Renal cortex interstitium (tissue), 11 donors: ENCODE measurements around the gene CARD9. TPM values are rescaled to one million over a fixed set of nuclear protein-coding genes. Genes with fewer than 3 reads are reported as not detected.
"Not testable (repeated sequence)": the region's sequence is repeated elsewhere in the genome, so short reads cannot be mapped to it uniquely, and the experiment has no call there.

ENCODE experiments used
- DNase-seq, 11 donors: peaks; one replicate each; pipeline ENCODE4 v3.0.0-alpha.2; 2013; ENCODE audit warnings: low read depth in 9 of 11, low spot score in 4 of 11; ENCODE audit errors: extremely low read depth in 1 of 11
- polyA plus RNA-seq, 3 donors: library from polyadenylated mRNA; unstranded; fragments of 120-200 nt; gene quantifications; one replicate each; pipeline ENCODE4 v1.2.1, GENCODE V29; 2013; ENCODE audit not compliant: insufficient read length in 3 of 3

The CARD9 gene
- polyA plus RNA-seq, 3 donors = 1.3 to 3.2 (median 3.0) TPM

DNA sequence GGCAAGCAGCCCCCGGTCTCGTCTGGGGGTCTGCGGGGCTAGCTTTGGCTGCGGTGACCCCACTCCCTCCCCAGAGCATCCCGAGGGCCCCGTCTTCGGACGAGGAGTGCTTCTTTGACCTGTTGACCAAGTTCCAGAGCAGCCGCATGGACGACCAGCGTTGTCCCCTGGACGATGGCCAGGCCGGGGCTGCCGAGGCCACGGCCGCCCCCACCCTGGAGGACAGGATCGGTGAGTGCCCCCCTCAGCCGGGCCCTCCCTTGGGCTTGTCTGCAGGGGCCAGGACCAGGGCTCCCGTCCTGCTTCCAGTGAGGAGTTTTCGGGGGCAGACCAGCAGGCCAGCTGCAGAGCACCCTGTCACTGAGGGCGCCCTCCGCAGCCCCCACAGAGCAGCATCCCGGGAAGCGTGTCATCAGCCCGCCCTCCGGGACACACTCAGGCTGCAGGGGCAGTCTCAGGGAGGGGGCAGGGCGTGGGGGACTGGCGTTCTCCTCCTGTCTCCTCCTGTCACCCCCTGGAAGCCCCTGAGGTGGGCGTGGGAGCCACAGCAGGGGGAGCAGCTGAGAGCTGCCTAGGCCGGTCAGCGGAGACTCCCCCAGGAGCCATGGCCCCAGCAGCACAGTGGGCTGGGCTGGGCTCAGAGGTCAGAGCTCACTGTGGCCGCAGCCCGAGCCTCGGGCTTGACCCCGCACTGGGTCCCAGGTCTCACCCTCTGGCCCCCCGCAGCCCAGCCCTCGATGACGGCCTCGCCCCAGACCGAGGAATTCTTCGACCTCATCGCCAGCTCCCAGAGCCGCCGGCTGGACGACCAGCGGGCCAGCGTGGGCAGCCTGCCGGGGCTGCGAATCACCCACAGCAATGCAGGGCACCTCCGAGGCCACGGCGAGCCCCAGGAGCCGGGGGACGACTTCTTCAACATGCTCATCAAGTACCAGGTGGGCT lies 17.6 kb downstream of the CARD9 start:
- no peak for DNase-seq

- DNase-seq = no peak
Observed at GRCh38 chr9:136354592-136355085, 18.8 kb downstream of the CARD9 start.

GRCh38 chr9:136353757-136354488 lies 19.5 kb downstream of the CARD9 start:
- no peak for DNase-seq

- DNase-seq = no peak
Observed at GRCh38 chr9:136353088-136353487, 20.4 kb downstream of the CARD9 start.

DNA sequence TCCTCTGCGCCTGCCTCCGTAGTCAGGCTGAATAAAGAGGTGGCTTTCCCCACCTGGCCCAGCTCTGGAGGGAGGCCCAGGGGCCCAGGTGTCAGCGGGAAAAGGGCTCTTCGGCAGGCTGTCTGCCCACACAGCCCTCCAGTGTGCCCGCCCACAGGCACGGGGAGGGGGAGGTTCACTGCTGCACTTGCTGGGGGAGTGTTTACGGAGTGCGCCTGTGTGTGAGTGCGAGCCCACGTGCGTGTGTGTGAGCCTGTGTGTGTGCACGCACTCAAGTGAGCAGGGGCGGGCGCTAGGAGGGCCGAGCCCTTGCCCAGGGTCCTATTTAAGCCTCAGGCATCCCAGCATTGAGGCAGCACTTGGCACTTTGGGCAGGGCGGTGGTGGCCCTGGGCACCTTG lies 20.8 kb downstream of the CARD9 start:
- DNase-seq = peak in 2 of 11 donors; percentile 43 to 63

DNA sequence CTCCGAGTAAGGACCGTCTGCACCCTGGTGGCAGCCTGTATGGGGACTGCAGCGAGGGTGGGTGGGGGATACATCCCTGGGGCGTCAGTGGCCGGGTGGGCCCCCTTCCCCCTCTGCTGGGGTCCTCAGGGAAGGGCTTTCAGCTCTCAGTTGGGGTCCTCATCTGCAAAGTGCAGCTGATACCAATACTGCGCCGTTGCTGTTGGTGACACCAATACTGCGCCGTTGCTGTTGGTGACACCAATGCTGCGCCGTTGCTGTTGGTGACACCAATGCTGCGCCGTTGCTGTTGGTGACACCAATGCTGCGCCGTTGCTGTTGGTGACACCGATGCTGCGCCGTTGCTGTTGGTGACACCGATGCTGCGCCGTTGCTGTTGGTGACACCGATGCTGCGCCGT lies 21.6 kb downstream of the CARD9 start:
- DNase-seq = not testable (repeated sequence)

- no peak for DNase-seq
Observed at GRCh38 chr9:136351252-136351800, 22.1 kb downstream of the CARD9 start.

GRCh38 chr9:136349546-136349945 lies 23.9 kb downstream of the CARD9 start:
- no peak for DNase-seq

DNA sequence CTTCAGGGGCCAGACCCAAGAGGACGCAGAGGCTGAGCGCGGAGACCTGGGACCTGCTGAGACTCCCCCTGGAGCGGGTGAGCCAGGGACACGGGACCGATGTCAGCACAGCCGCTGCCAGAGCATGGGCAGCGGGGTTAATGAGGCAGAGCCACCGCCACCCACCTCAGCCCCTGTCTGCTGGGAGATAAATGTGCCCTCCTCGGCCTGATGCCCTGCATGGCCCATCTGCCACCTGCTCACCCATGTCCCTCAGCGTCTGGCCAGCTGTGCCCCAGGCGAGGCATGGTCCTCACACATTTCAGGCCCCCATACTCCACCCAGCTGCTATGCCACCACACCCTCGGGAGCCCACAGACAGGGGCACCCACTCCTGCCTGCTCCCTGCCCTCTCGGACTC lies 24.8 kb downstream of the CARD9 start:
- no peak for DNase-seq

GRCh38 chr9:136347472-136348256 lies 25.8 kb downstream of the CARD9 start:
- no peak for DNase-seq

GRCh38 chr9:136346927-136347465 lies 26.5 kb downstream of the CARD9 start:
- no peak for DNase-seq

DNA sequence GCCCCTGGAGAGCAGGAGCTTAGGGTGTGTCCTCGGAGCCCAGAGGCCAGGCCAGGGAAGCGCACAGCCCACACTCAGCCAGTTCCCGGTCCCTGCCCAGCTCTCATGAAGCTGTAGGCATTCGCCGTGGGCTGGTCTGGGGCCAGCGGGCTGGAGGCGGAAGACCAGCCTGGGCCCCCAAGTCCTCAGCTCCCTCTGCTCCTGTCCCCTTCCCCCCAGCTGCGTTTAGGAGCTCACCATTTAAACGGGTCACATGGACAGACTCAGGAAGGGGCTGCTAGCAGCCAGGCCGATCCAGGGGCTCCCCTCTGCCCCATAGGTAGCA lies 27.4 kb downstream of the CARD9 start:
- DNase-seq = no peak

- DNase-seq = no peak
Observed at GRCh38 chr9:136345281-136346156, 27.9 kb downstream of the CARD9 start.

DNA sequence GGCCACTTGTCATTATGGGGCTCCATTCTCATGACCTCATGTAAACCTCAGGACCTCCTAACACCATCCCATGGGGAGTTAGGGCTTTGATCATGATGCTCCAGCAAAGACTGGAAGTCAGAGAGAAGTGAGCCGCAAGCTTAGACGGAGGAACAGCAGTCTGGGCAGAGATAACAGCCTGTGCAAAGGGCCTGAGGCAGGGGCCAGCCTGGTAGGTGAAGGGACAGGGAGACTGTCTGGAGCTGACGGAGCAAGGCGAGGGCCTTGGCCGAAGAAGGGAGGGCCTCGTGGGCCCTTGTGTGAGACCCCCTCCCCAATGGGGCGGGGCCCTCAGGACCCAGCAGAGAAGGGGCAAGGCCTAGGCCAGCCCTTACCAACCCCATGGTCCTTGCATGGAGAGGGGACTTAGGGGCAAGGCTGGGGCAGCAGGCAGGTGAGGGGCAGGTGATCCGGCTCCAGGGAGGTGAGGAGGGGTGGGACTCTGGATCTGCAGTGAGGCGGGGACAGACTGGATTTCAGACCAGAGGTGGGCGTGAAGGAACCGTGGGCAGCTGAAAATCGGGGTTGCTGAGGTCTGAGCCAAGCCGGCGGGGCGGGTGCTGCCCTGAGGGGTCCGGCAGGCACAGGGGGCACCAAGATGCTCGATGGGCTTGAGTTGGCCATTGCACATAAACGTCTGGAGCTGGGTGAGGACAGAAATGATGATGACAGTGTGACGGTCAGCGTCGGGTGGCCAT lies 28.8 kb downstream of the CARD9 start:
- DNase-seq = no peak

DNA sequence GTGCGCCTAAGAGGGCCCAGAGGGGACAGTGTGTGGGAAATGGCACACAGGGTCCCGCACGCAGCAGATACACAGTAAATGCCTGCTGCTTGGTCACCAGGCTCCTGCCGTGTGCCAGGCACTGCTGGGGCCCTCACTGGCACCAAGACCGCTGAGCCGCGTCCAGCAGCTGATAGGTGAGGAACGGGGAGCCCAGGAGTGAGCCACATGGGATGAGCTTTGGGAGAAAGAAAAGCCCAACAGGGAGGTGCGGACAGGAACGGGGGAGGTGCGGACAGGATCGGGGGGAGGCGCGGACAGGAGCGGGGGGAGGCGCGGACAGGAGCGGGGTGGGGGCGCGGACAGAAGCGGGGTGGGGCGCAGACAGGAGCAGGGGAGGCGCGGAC lies 29.6 kb downstream of the CARD9 start:
- DNase-seq = no peak

- no peak for DNase-seq
Observed at GRCh38 chr9:136343121-136343883, 30.2 kb downstream of the CARD9 start.
